ENCODE measurements around the gene SHPK. TPM values are rescaled to one million over a fixed set of nuclear protein-coding genes. Genes with fewer than 3 reads are reported as not detected.

SHPK gene
- total and polyA plus RNA-seq, 2 of the 4 experiments (the other 2 are of a cell fraction): 11.1 to 14.3 TPM

- WGBS, 2 experiments (ENCODE audit: extremely low coverage in 2 of 2, insufficient read length in 1 of 2): 80% methylated on average over 1 of the region's 15 CpGs; no CpG with 5 or more reads in 1 of the 2 experiments
- no peak overlapping the region for H2BK120ac ChIP-seq (ENCODE audit: low read depth, low read length)
- H3K18ac ChIP-seq (ENCODE audit: low read depth, low read length): no peak overlapping the region
- no peaks in the 10 kb centered on the region for H3K27me3 ChIP-seq (ENCODE audit: control insufficient read depth, insufficient read depth, low read length)
- intact Hi-C loops (cut with micrococcal nuclease): no loop called here
- H3K27ac ChIP-seq (ENCODE audit: insufficient read depth, low read length): no peak overlapping the region
- H3K4me3 ChIP-seq (ENCODE audit: insufficient read depth, low read depth, low read length): no peak overlapping the region
- H2AK5ac ChIP-seq (ENCODE audit: low read depth, low read length): no peak overlapping the region
- H3K36me3 ChIP-seq (ENCODE audit: control insufficient read depth, insufficient read depth, low read length): peaks cover 2% of the 10 kb centered on the region; the same call in 1 of the 2 replicates
- BruUV-seq (replicated peaks): no TSS peak
- CTCF ChIA-PET: interaction anchor here (0.8 kb wide), 1 partner anchor 10 kb away, joined by 3 read pairs; no protein-coding TSS in a partner anchor
- H3K4me2 ChIP-seq (ENCODE audit: low read depth, low read length): no peak overlapping the region
- no peak overlapping the region for H3K56ac ChIP-seq (ENCODE audit: extremely low read depth, insufficient read depth, low read length)
- peaks cover 2% of the 10 kb centered on the region; the same call in 1 of the 2 replicates for H3K4me1 ChIP-seq (ENCODE audit: control insufficient read depth, insufficient read depth, low read length)
- DNase-seq: no peak
- POLR2A ChIA-PET (ENCODE audit: unreplicated experiment): no interaction called here
- no peak overlapping the region for H2BK15ac ChIP-seq (ENCODE audit: low read depth, low read length)
- no peaks in the 10 kb centered on the region for H4K20me1 ChIP-seq (ENCODE audit: insufficient read depth, low read length)
- H2AK9ac ChIP-seq (replicated peaks; ENCODE audit: low read depth, low read length, poor library complexity): peak overlapping the region; percentile 24
- H3K79me1 ChIP-seq (ENCODE audit: low read depth in 1 of 2, low read length in 2 of 2): no peaks in the 10 kb centered on the region
- H3K14ac ChIP-seq (replicated peaks; ENCODE audit: low read depth, low read length): no peak overlapping the region
- H3K9me1 ChIP-seq (ENCODE audit: insufficient read depth, low read length): no peaks in the 10 kb centered on the region; the same call in 1 of the 2 replicates
- TF ChIP-seq NFE2L2 (IDR thresholded peaks at IDR 0.05; ENCODE audit: low read depth, low read length) (no peak), ELK1 (IDR thresholded peaks at IDR 0.05; ENCODE audit: borderline replicate concordance, low read depth, low read length) (no peak), FOS (IDR thresholded peaks at IDR 0.05; ENCODE audit: low read depth, low read length) (no peak), RAD21 (IDR thresholded peaks at IDR 0.05; ENCODE audit: low read length) (no peak), CHD1 (IDR thresholded peaks at IDR 0.05; ENCODE audit: low read depth, low read length) (no peak), POLR2A (IDR thresholded peaks at IDR 0.05; ENCODE audit: low read depth, low read length) (no peak), MXI1 (IDR thresholded peaks at IDR 0.05; ENCODE audit: borderline replicate concordance, low read depth, low read length) (no peak), MAZ (IDR thresholded peaks at IDR 0.05; ENCODE audit: borderline replicate concordance, low read depth, low read length) (no peak), CTCF (conservative IDR thresholded peaks at IDR 0.05; ENCODE audit: low read depth, low read length) (no peak), SMC3 (IDR thresholded peaks at IDR 0.05; ENCODE audit: low read depth, low read length) (no peak), RCOR1 (IDR thresholded peaks at IDR 0.05; ENCODE audit: insufficient replicate concordance, low read length) (no peak), USF2 (IDR thresholded peaks at IDR 0.05; ENCODE audit: low read depth, low read length) (no peak), MAFK (IDR thresholded peaks at IDR 0.05; ENCODE audit: low read depth, low read length) (no peak), RFX5 (IDR thresholded peaks at IDR 0.05; ENCODE audit: low read depth, low read length) (no peak), BHLHE40 (IDR thresholded peaks at IDR 0.05; ENCODE audit: low read depth, low read length) (no peak), CEBPB (IDR thresholded peaks at IDR 0.05; ENCODE audit: low read depth, low read length) (no peak)
- H3K9ac ChIP-seq (ENCODE audit: low read depth, low read length): no peak overlapping the region
- no peak overlapping the region for H2AFZ ChIP-seq (replicated peaks; ENCODE audit: low read length, poor library complexity)
- H2BK20ac ChIP-seq (ENCODE audit: low read depth, low read length): no peak overlapping the region
- dilution Hi-C loops (cut with HindIII; ENCODE audit: low sequenced_read_pairs, unreplicated experiment): no loop called here
- in situ Hi-C loops (cut with MboI; ENCODE audit: low sequenced_read_pairs): no loop called here
- H3K23ac ChIP-seq (ENCODE audit: low read depth, low read length): no peak overlapping the region
- no peak overlapping the region for H4K91ac ChIP-seq (ENCODE audit: insufficient read depth, low read depth, low read length)
- H3K9me3 ChIP-seq (ENCODE audit: control insufficient read depth, insufficient read depth, low read length): no peaks in the 10 kb centered on the region
- H4K8ac ChIP-seq (ENCODE audit: low read depth in 2 of 2, low read length in 2 of 2): no peak overlapping the region
- H3K4ac ChIP-seq (ENCODE audit: low read depth, low read length): no peak overlapping the region
- no peak for ATAC-seq (ENCODE audit: low read depth)
- no peak overlapping the region for H4K5ac ChIP-seq (ENCODE audit: low read depth, low read length)
- H2BK5ac ChIP-seq (ENCODE audit: low read depth, low read length, poor library complexity, severe bottlenecking): no peak overlapping the region
Measured at GRCh38 chr17:3592216-3592860, 43.7 kb downstream of the SHPK start.
